H1 (cell line): ENCODE data around the gene DIS3. TPM values are rescaled to one million over a fixed set of nuclear protein-coding genes. Genes with fewer than 3 reads are reported as not detected.

Experiments used
- CTCF ChIA-PET: fragments of 300-600 bp; sonication (Branson Sonifier 250); formaldehyde crosslinking; loops from one replicate; lab custom pipeline; 2021; ENCODE audit not compliant: partially characterized antibody; lab: Charles Lee
- POLR2A ChIA-PET: fragments of 300-600 bp; sonication (Branson Sonifier 250); formaldehyde crosslinking; loops from one replicate; lab custom pipeline; 2021; ENCODE audit warnings: inconsistent platforms; ENCODE audit not compliant: partially characterized antibody; lab: Charles Lee
- DNase-seq, 2 experiments: peaks; one replicate each; pipeline versions ENCODE4 v3.0.0 to v3.0.0-alpha.2; 2010 to 2022; ENCODE audit warnings: low spot score in 2 of 2, low read depth in 1 of 2, mixed read lengths in 1 of 2
- FAIRE-seq: peaks from 2 replicates; lab custom pipeline; 2011; peaks lifted over from hg19 to GRCh38; lab: Jason Lieb, UNC
- H2AFZ ChIP-seq: 2 replicates; pipeline ENCODE4 v1.8.1; 2012; ENCODE audit warnings: low read length, inconsistent platforms
- H2AK5ac ChIP-seq: 2 replicates; pipeline ENCODE4 v1.6.1; 2013; ENCODE audit warnings: low read depth, low read length
- H2BK120ac ChIP-seq: replicated peaks from 2 replicates; pipeline ENCODE3; 2013; ENCODE audit warnings: low read depth, low read length, inconsistent platforms
- H2BK12ac ChIP-seq: 2 replicates; pipeline ENCODE4 v1.6.1; 2013; ENCODE audit warnings: low read depth, low read length
- H2BK15ac ChIP-seq: 2 replicates; pipeline ENCODE4 v1.6.1; 2013; ENCODE audit warnings: low read length
- H2BK20ac ChIP-seq: 2 replicates; pipeline ENCODE4 v1.6.1; 2013; ENCODE audit warnings: low read length
- H2BK5ac ChIP-seq: 2 replicates; pipeline ENCODE4 v1.6.1; 2013; ENCODE audit warnings: low read depth, low read length
- H3K14ac ChIP-seq: 2 replicates; pipeline ENCODE4 v1.6.1; 2013; ENCODE audit warnings: inconsistent platforms; ENCODE audit not compliant: insufficient read length
- H3K18ac ChIP-seq: 2 replicates; pipeline ENCODE4 v1.6.1; 2013; ENCODE audit warnings: low read length; ENCODE audit errors: extremely low read depth
- H3K23ac ChIP-seq: 2 replicates; pipeline ENCODE4 v1.6.1; 2013; ENCODE audit warnings: inconsistent platforms; ENCODE audit not compliant: insufficient read length
- H3K23me2 ChIP-seq: 2 replicates; pipeline ENCODE4 v1.6.1; 2013; ENCODE audit warnings: low read depth, low read length
- H3K27ac ChIP-seq: 2 replicates; pipeline ENCODE4 v1.6.1; 2011; ENCODE audit warnings: low read depth, low read length, inconsistent platforms
- H3K27me3 ChIP-seq, 4 experiments: replicated peaks in 1 of 4; 1 replicate in 1 of 4; 2 replicates in 3 of 4; pipeline versions ENCODE4 v1.6.1 to v1.8.1; 2011 to 2013; ENCODE audit warnings: low read length in 3 of 4, mild to moderate bottlenecking in 3 of 4, inconsistent platforms in 2 of 4, mixed read lengths in 2 of 4, moderate library complexity in 1 of 4; ENCODE audit not compliant: control insufficient read depth in 3 of 4, insufficient read depth in 3 of 4; ENCODE audit errors: extremely low read depth in 1 of 4
- H3K36me3 ChIP-seq, 4 experiments: 2 replicates each; pipeline versions ENCODE4 v1.6.1 to v1.8.1; 2011 to 2013; ENCODE audit warnings: mild to moderate bottlenecking in 4 of 4, low read length in 3 of 4, moderate library complexity in 2 of 4, control low read depth in 1 of 4, inconsistent platforms in 1 of 4; ENCODE audit not compliant: insufficient read depth in 4 of 4, control insufficient read depth in 2 of 4
- H3K4ac ChIP-seq: replicated peaks from 2 replicates; pipeline ENCODE3; 2013; ENCODE audit warnings: low read length, low read depth, mixed read lengths, inconsistent platforms; ENCODE audit not compliant: insufficient read length
- H3K4me1 ChIP-seq, 4 experiments: replicated peaks in 1 of 4; 1 replicate in 1 of 4; 2 replicates in 3 of 4; pipeline versions ENCODE4 v1.6.1 to v1.8.1; 2011 to 2013; ENCODE audit warnings: low read length in 3 of 4, inconsistent platforms in 2 of 4, mixed read lengths in 1 of 4; ENCODE audit not compliant: insufficient read depth in 4 of 4, control insufficient read depth in 3 of 4
- H3K4me2 ChIP-seq, 2 experiments: 2 replicates each; pipeline versions ENCODE4 v1.6.1 to v1.8.1; 2011 to 2013; ENCODE audit warnings: low read depth in 2 of 2, low read length in 2 of 2, control low read depth in 1 of 2, inconsistent platforms in 1 of 2, mild to moderate bottlenecking in 1 of 2; ENCODE audit not compliant: insufficient read depth in 1 of 2
- H3K4me3 ChIP-seq, 4 experiments: fragments of 200-600, 300-600 bp in 1 of 4; sonication (generic), shearing (Covaris generic), sonication (Bioruptor Twin) in 1 of 4; 2 replicates each; pipeline versions ENCODE4 v1.5.1 to v1.8.1; 2011 to 2016; ENCODE audit warnings: low read length in 4 of 4, low read depth in 3 of 4, control low read depth in 2 of 4, inconsistent platforms in 2 of 4, mild to moderate bottlenecking in 2 of 4, mixed read lengths in 1 of 4, moderate library complexity in 1 of 4; ENCODE audit not compliant: insufficient read depth in 2 of 4; ENCODE audit errors: extremely low read depth in 1 of 4
- H3K56ac ChIP-seq: replicated peaks from 2 replicates; pipeline ENCODE3; 2013; ENCODE audit warnings: low read depth, mild to moderate bottlenecking, mixed read lengths, low read length, inconsistent platforms; ENCODE audit not compliant: insufficient read length
- H3K79me1 ChIP-seq: 2 replicates; pipeline ENCODE4 v1.6.1; 2013; ENCODE audit warnings: low read depth, low read length, control low read depth
- H3K79me2 ChIP-seq, 2 experiments: 2 replicates each; pipeline versions ENCODE4 v1.6.1 to v1.8.1; 2012 to 2013; ENCODE audit warnings: low read length in 2 of 2, mild to moderate bottlenecking in 2 of 2, inconsistent platforms in 1 of 2; ENCODE audit not compliant: insufficient read depth in 2 of 2, control insufficient read depth in 1 of 2
- H3K9ac ChIP-seq, 4 experiments: replicated peaks in 1 of 4; 1 replicate in 1 of 4; 2 replicates in 3 of 4; pipeline versions ENCODE4 v1.6.1 to v1.8.1; 2011 to 2013; ENCODE audit warnings: low read depth in 3 of 4, low read length in 3 of 4, control low read depth in 2 of 4, mild to moderate bottlenecking in 2 of 4, moderate library complexity in 2 of 4, inconsistent platforms in 1 of 4; ENCODE audit errors: extremely low read depth in 1 of 4
- H3K9me3 ChIP-seq, 2 experiments: 2 replicates each; pipeline versions ENCODE4 v1.6.1 to v1.8.1; 2012 to 2013; ENCODE audit warnings: mild to moderate bottlenecking in 2 of 2, moderate library complexity in 2 of 2, control low read depth in 1 of 2, inconsistent platforms in 1 of 2, low read depth in 1 of 2, low read length in 1 of 2, mixed read lengths in 1 of 2; ENCODE audit not compliant: insufficient read depth in 2 of 2
- H4K20me1 ChIP-seq, 2 experiments: replicated peaks in 1 of 2; 2 replicates each; pipeline versions ENCODE3 to v1.8.1; 2011 to 2013; ENCODE audit warnings: inconsistent platforms in 2 of 2, low read length in 2 of 2, mild to moderate bottlenecking in 1 of 2; ENCODE audit not compliant: insufficient read depth in 2 of 2, control insufficient read depth in 1 of 2
- H4K5ac ChIP-seq: 2 replicates; pipeline ENCODE4 v1.6.1; 2013; ENCODE audit warnings: low read length, low read depth, mixed read lengths, inconsistent platforms; ENCODE audit not compliant: insufficient read length
- H4K8ac ChIP-seq: 2 replicates; pipeline ENCODE4 v1.8.0; 2013; ENCODE audit warnings: mild to moderate bottlenecking, moderate library complexity, low read length, inconsistent platforms; ENCODE audit not compliant: insufficient read depth; ENCODE audit errors: extremely low read depth
- H4K91ac ChIP-seq: replicated peaks from 2 replicates; pipeline ENCODE3; 2013; ENCODE audit warnings: low read length, mixed read lengths, inconsistent platforms; ENCODE audit not compliant: insufficient read length
- CTBP2 ChIP-seq: IDR thresholded peaks from 2 replicates; pipeline ENCODE4 v1.7.0; 2011; ENCODE audit warnings: borderline replicate concordance, mild to moderate bottlenecking, moderate library complexity, mixed read lengths, low read length; ENCODE audit not compliant: insufficient read depth, insufficient read length
- CTCF ChIP-seq, 3 experiments: IDR thresholded peaks; 1 replicate in 2 of 3; 2 replicates in 1 of 3; pipeline versions ENCODE4 v1.5.1 to v1.6.1; 2011; ENCODE audit warnings: low read length in 3 of 3, mild to moderate bottlenecking in 3 of 3, inconsistent platforms in 2 of 3, low read depth in 1 of 3, moderate library complexity in 1 of 3; ENCODE audit not compliant: insufficient read depth in 1 of 3; ENCODE audit errors: control extremely low read depth in 1 of 3
- KDM4A ChIP-seq: IDR thresholded peaks from one replicate; pipeline ENCODE4 v1.7.1; 2012; ENCODE audit warnings: low read depth, mild to moderate bottlenecking, moderate library complexity, low read length, inconsistent platforms; ENCODE audit not compliant: severe bottlenecking
- SRF ChIP-seq: IDR thresholded peaks from 2 replicates; pipeline ENCODE4 v1.6.1; 2011; ENCODE audit warnings: mild to moderate bottlenecking, low read depth, low read length, moderate library complexity
- TEAD4 ChIP-seq: IDR thresholded peaks from 2 replicates; pipeline ENCODE4 v1.6.1; 2012; ENCODE audit warnings: low read depth, low read length, inconsistent platforms, mixed read lengths
- ZNF274 ChIP-seq: IDR thresholded peaks from 2 replicates; pipeline ENCODE4 v1.7.0; 2012; ENCODE audit warnings: low read length, borderline replicate concordance; ENCODE audit errors: extremely low read depth
- WGBS, 2 experiments: shearing (Covaris generic) in 1 of 2; methylation state at CpG; one replicate each; pipeline versions ENCODE4 v1.1.6 to v1.1.7; 2013 to 2015; ENCODE audit warnings: low lambda C conversion rate in 2 of 2, mixed read lengths in 2 of 2, inconsistent platforms in 1 of 2, low coverage in 1 of 2, missing lambda C conversion rate in 1 of 2; ENCODE audit not compliant: insufficient replicate concordance in 2 of 2, insufficient coverage in 1 of 2, insufficient read length in 1 of 2; ENCODE audit errors: extremely low coverage in 1 of 2, missing lambda C conversion rate in 1 of 2; 5-methylcytosine and 5-hydroxymethylcytosine counted together
- polyA plus RNA-seq, 7 experiments: library from polyadenylated mRNA; depleted of rRNA in 3 of 7; stranded (reverse) in 5 of 7; unstranded in 2 of 7; fragments of >200 nt in 5 of 7; fragments of 200-250 nt in 2 of 7; gene quantifications; 1 replicate in 5 of 7; 2 replicates in 1 of 7; 4 replicates in 1 of 7; pipeline versions ENCODE4 v1.2.1 to v1.2.3, GENCODE V29; 2011 to 2013; ENCODE audit warnings: missing spikeins in 2 of 7, mixed read lengths in 2 of 7
- total RNA-seq: library from RNA; stranded (reverse); fragmentation: NEBNext Ultra II Directional; extraction: Animal tissue kit (Norgen Biotek cat#: 25700); gene quantifications from 2 replicates; pipeline ENCODE4 v1.2.1, GENCODE V29; 2021

DIS3 gene
- total and polyA plus RNA-seq, 2 of the 8 experiments (the other 6 are each of a cell fraction or from before 2014, with no cell fraction given): 10.8 to 39.9 TPM

GRCh38 chr13:72820898-72821279 is 39.2 kb upstream of the DIS3 start:
- Histone ChIP-seq H2AK5ac (no peak overlapping the region; the same call in 1 of the 2 replicates), H4K91ac (no peak overlapping the region), H2AFZ (no peak overlapping the region), H4K8ac (no peak overlapping the region), H3K23ac (no peak overlapping the region), H3K4me3 (no peak overlapping the region), H2BK5ac (no peak overlapping the region), H3K9me3 (no peaks in the 10 kb centered on the region), H4K20me1 (no peaks in the 10 kb centered on the region), H3K4ac (no peak overlapping the region), H3K9ac (no peak overlapping the region; a peak in 1 of 7 replicates), H2BK15ac (no peak overlapping the region), H4K5ac (no peak overlapping the region), H3K27me3 (no peaks in the 10 kb centered on the region), H3K4me1 (peaks cover 0 to 2% (median 0%) of the 10 kb centered on the region in 4 experiments; a peak in 1 of 7 replicates), H2BK20ac (no peak overlapping the region), H2BK120ac (no peak overlapping the region), H3K4me2 (no peak overlapping the region), H3K23me2 (no peaks in the 10 kb centered on the region), H3K36me3 (no peaks in the 10 kb centered on the region; a peak in 2 of 8 replicates), H3K27ac (peak overlapping the region; percentile 20; the same call in 1 of the 2 replicates), H3K79me1 (no peaks in the 10 kb centered on the region), H2BK12ac (no peak overlapping the region), H3K14ac (no peak overlapping the region), H3K56ac (no peak overlapping the region), H3K79me2 (no peaks in the 10 kb centered on the region), H3K18ac (no peak overlapping the region)
- CTCF ChIA-PET: interaction anchor here (0.6 to 0.9 kb wide), 2 partner anchors 12 to 256 kb away, joined by 3 to 5 read pairs; no protein-coding TSS in a partner anchor
- DNase-seq: no peak
- TF ChIP-seq CTCF (IDR thresholded peaks at IDR 0.05; ENCODE audit: control extremely low read depth in 1 of 3, insufficient read depth in 1 of 3, low read depth in 1 of 3, low read length in 3 of 3) (no peak), CTBP2 (no peak), ZNF274 (no peak), SRF (no peak), TEAD4 (peak; percentile 67; the same call in 1 of the 2 replicates), KDM4A (no peak)
- POLR2A ChIA-PET: no interaction called here
- WGBS, 2 experiments: 71% methylated on average over 1 of the region's 1 CpG; no CpG with 5 or more reads in 1 of the 2 experiments
- peak; percentile 39 for FAIRE-seq
